Prostate gland (tissue), 2 donors: Measurements from ENCODE around the gene AMOTL2.

ENCODE experiments used
- CTCF ChIP-seq, 4 experiments: fragments of 200-600 bp in 2 of 4; fragments of 450-650 bp in 2 of 4; sonication (generic) in 2 of 4; IDR thresholded peaks; 1 replicate in 3 of 4; 2 replicates in 1 of 4; pipeline ENCODE4 v1.5.1; 2016 to 2019; ENCODE audit warnings: antibody characterized with exemption in 4 of 4, mild to moderate bottlenecking in 2 of 4, moderate library complexity in 2 of 4
- POLR2A ChIP-seq: fragments of 450-650 bp; IDR thresholded peaks from one replicate; pipeline ENCODE4 v1.6.1; 2016; ENCODE audit warnings: antibody characterized with exemption, mild to moderate bottlenecking

- TF ChIP-seq POLR2A (no peak), CTCF (IDR thresholded peaks at IDR 0.05) (no peak)
These were observed 23.4 kb downstream of the AMOTL2 start for GRCh38 chr3:134350861-134351311.
